CD14-positive monocyte (primary cell): ENCODE data around the gene RETREG1. TPM values are rescaled to one million over a fixed set of nuclear protein-coding genes. Genes with fewer than 3 reads are reported as not detected.

Source experiments
- DNase-seq, 3 donors: peaks; one replicate each; pipeline ENCODE4 v3.0.0-alpha.2; 2011 to 2022
- H2AFZ ChIP-seq: 2 replicates; pipeline ENCODE4 v1.6.0; 2012; ENCODE audit warnings: mild to moderate bottlenecking, low read depth, low read length, inconsistent platforms; ENCODE audit not compliant: insufficient read depth, poor library complexity, severe bottlenecking
- H3K27ac ChIP-seq, 2 donors: 1 replicate in 1 of 2; 2 replicates in 1 of 2; pipeline ENCODE4 v1.5.1; 2012 to 2013; ENCODE audit warnings: low read length in 2 of 2, control low read depth in 1 of 2, inconsistent platforms in 1 of 2, low read depth in 1 of 2, mild to moderate bottlenecking in 1 of 2
- H3K27me3 ChIP-seq, 2 donors: one replicate each; pipeline versions ENCODE4 v1.6.0 to v1.6.1; 2011 to 2013; ENCODE audit warnings: low read length in 2 of 2; ENCODE audit not compliant: control insufficient read depth in 2 of 2, insufficient read depth in 2 of 2
- H3K36me3 ChIP-seq, 2 donors: replicated peaks in 1 of 2; 1 replicate in 1 of 2; 2 replicates in 1 of 2; pipeline versions ENCODE4 v1.5.1 to v1.6.1; 2012 to 2013; ENCODE audit warnings: low read length in 2 of 2, control low read depth in 1 of 2, inconsistent platforms in 1 of 2, mild to moderate bottlenecking in 1 of 2; ENCODE audit not compliant: insufficient read depth in 2 of 2, control insufficient read depth in 1 of 2
- H3K4me1 ChIP-seq, 2 donors: 1 replicate in 1 of 2; 2 replicates in 1 of 2; pipeline versions ENCODE4 v1.5.1 to v1.6.1; 2012 to 2013; ENCODE audit warnings: low read length in 2 of 2, control low read depth in 1 of 2, inconsistent platforms in 1 of 2, mild to moderate bottlenecking in 1 of 2, moderate library complexity in 1 of 2; ENCODE audit not compliant: insufficient read depth in 2 of 2, control insufficient read depth in 1 of 2
- H3K4me2 ChIP-seq: replicated peaks from 2 replicates; pipeline ENCODE3; 2012; ENCODE audit warnings: low read length, moderate library complexity, mild to moderate bottlenecking; ENCODE audit not compliant: poor library complexity, severe bottlenecking; ENCODE audit errors: extremely low read depth
- H3K4me3 ChIP-seq, 3 experiments: fragments of 200-600 bp in 1 of 3; sonication (generic) in 1 of 3; replicated peaks in 1 of 3; 1 replicate in 2 of 3; 2 replicates in 1 of 3; pipeline ENCODE4 v1.5.1; 2011 to 2013; ENCODE audit warnings: low read length in 3 of 3, mild to moderate bottlenecking in 3 of 3, control low read depth in 2 of 3, low read depth in 2 of 3, inconsistent platforms in 1 of 3, moderate library complexity in 1 of 3
- H3K79me2 ChIP-seq: 2 replicates; pipeline ENCODE4 v1.6.0; 2012; ENCODE audit warnings: mild to moderate bottlenecking, control low read depth, inconsistent platforms, low read length, moderate library complexity; ENCODE audit not compliant: insufficient read depth
- H3K9ac ChIP-seq: 2 replicates; pipeline ENCODE4 v1.6.0; 2017; ENCODE audit warnings: low read length, mild to moderate bottlenecking; ENCODE audit not compliant: insufficient read depth, poor library complexity, severe bottlenecking
- H3K9me3 ChIP-seq, 2 donors: replicated peaks in 1 of 2; 1 replicate in 1 of 2; 2 replicates in 1 of 2; pipeline versions ENCODE4 v1.5.1 to v1.6.1; 2012 to 2013; ENCODE audit warnings: low read length in 2 of 2, control low read depth in 1 of 2; ENCODE audit not compliant: control insufficient read depth in 1 of 2, insufficient read depth in 1 of 2
- H4K20me1 ChIP-seq: 2 replicates; pipeline ENCODE4 v1.6.0; 2012; ENCODE audit warnings: mild to moderate bottlenecking, low read length, control low read depth, moderate library complexity; ENCODE audit not compliant: insufficient read depth
- H3K27ac Mint-ChIP-seq, 7 donors: one replicate each; pipeline ENCODE4 v1.8.0; 2020; ENCODE audit warnings: mild to moderate bottlenecking in 7 of 7, mixed read lengths in 7 of 7, moderate library complexity in 6 of 7, inconsistent platforms in 2 of 7
- H3K27me3 Mint-ChIP-seq, 3 donors: one replicate each; pipeline ENCODE4 v1.8.0; 2021 to 2022; ENCODE audit warnings: low read depth in 3 of 3, mild to moderate bottlenecking in 3 of 3, mixed read lengths in 3 of 3, moderate library complexity in 3 of 3, inconsistent platforms in 1 of 3
- H3K36me3 Mint-ChIP-seq, 2 donors: one replicate each; pipeline ENCODE4 v1.8.0; 2020; ENCODE audit warnings: mixed read lengths in 2 of 2, inconsistent platforms in 1 of 2, mild to moderate bottlenecking in 1 of 2
- H3K4me1 Mint-ChIP-seq: one replicate; pipeline ENCODE4 v1.8.0; 2020; ENCODE audit warnings: mild to moderate bottlenecking, mixed read lengths
- H3K4me3 Mint-ChIP-seq, 2 donors: one replicate each; pipeline ENCODE4 v1.8.0; 2020; ENCODE audit warnings: mild to moderate bottlenecking in 2 of 2, mixed read lengths in 2 of 2, moderate library complexity in 1 of 2
- H3K9me3 Mint-ChIP-seq, 7 donors: one replicate each; pipeline ENCODE4 v1.8.0; 2020 to 2022; ENCODE audit warnings: mixed read lengths in 7 of 7, mild to moderate bottlenecking in 6 of 7, moderate library complexity in 6 of 7, inconsistent platforms in 2 of 7
- CTCF ChIP-seq: fragments of 200-600 bp; IDR thresholded peaks from one replicate; pipeline ENCODE4 v1.8.0; 2022; ENCODE audit warnings: antibody characterized with exemption, mild to moderate bottlenecking
- WGBS: methylation state at CpG from one replicate; pipeline ENCODE4 v1.1.5; 2013; ENCODE audit warnings: missing lambda C conversion rate; ENCODE audit not compliant: insufficient coverage; 5-methylcytosine and 5-hydroxymethylcytosine counted together
- intact Hi-C, 2 donors: fragments of 100-400 bp; cut with micrococcal nuclease; formaldehyde crosslinking; loops; one replicate each; pipeline versions ENCODE4 v1.15.0 to v1.15.1; 2023
- polyA plus RNA-seq, 3 donors: library from polyadenylated mRNA; depleted of rRNA in 1 of 3; unstranded in 2 of 3; stranded (reverse) in 1 of 3; fragments of 300-500 nt in 2 of 3; fragments of >200 nt in 1 of 3; fragmentation: Illumina TruSeq in 2 of 3; gene quantifications; 1 replicate in 2 of 3; 2 replicates in 1 of 3; pipeline ENCODE4 v1.2.3, GENCODE V29; 2012 to 2021

RETREG1 gene
- polyA plus RNA-seq, 3 donors, result 3.5 to 6.4 (median 4.7) TPM

GRCh38 chr5:16431490-16431889 is 185.3 kb downstream of the RETREG1 start:
- Mint-ChIP-seq H3K4me1 (no peaks in the 10 kb centered on the region), H3K27me3 (peaks cover 3 to 11% (median 6%) of the 10 kb centered on the region in 3 donors), H3K27ac (no peak overlapping the region), H3K4me3 (no peak overlapping the region), H3K36me3 (no peaks in the 10 kb centered on the region), H3K9me3 (no peaks in the 10 kb centered on the region)
- no CpG with 5 or more reads among the region's 2 CpGs for WGBS
- Histone ChIP-seq H3K27ac (no peak overlapping the region), H2AFZ (no peak overlapping the region), H3K36me3 (no peaks in the 10 kb centered on the region), H3K4me3 (no peak overlapping the region), H3K79me2 (no peaks in the 10 kb centered on the region), H3K27me3 (peaks cover 0 to 4% of the 10 kb centered on the region in 2 donors), H3K9ac (no peak overlapping the region), H3K4me2 (no peak overlapping the region), H4K20me1 (no peaks in the 10 kb centered on the region), H3K9me3 (no peaks in the 10 kb centered on the region), H3K4me1 (no peaks in the 10 kb centered on the region)
- no peak for DNase-seq
- no peak for TF ChIP-seq CTCF
- intact Hi-C loops, result no loop called here

- no peaks in the 10 kb centered on the region for H3K9me3 ChIP-seq
- no peak overlapping the region for H2AFZ ChIP-seq
- TF ChIP-seq CTCF, result no peak
- no peaks in the 10 kb centered on the region for H3K36me3 ChIP-seq
- intact Hi-C loops, result no loop called here
- H3K27ac Mint-ChIP-seq, result peak overlapping the region in 1 of 7 donors; percentile 46
- no peak overlapping the region for H3K4me2 ChIP-seq
- no peaks in the 10 kb centered on the region for H3K79me2 ChIP-seq
- H3K27me3 ChIP-seq, result peaks cover 0 to 4% of the 10 kb centered on the region in 2 donors
- no peaks in the 10 kb centered on the region for H3K4me1 Mint-ChIP-seq
- no peaks in the 10 kb centered on the region for H3K36me3 Mint-ChIP-seq
- peaks cover 0 to 2% (median 0%) of the 10 kb centered on the region in 7 donors for H3K9me3 Mint-ChIP-seq
- 100% methylated on average over 2 of the region's 7 CpGs for WGBS
- H3K4me3 ChIP-seq, result no peak overlapping the region
- no peak for DNase-seq
- no peak overlapping the region for H3K9ac ChIP-seq
- H3K4me1 ChIP-seq, result no peaks in the 10 kb centered on the region
- H3K27me3 Mint-ChIP-seq, result peaks cover 3 to 9% (median 6%) of the 10 kb centered on the region in 3 donors
- H4K20me1 ChIP-seq, result no peaks in the 10 kb centered on the region
- no peak overlapping the region for H3K4me3 Mint-ChIP-seq
- no peak overlapping the region for H3K27ac ChIP-seq
Observed at GRCh38 chr5:16430349-16431089, 186.3 kb downstream of the RETREG1 start.
